Fibroblast of gingiva (primary cell): ENCODE measurements around the gene CHD5.
"Not testable (repeated sequence)": the region's sequence is repeated elsewhere in the genome, so short reads cannot be mapped to it uniquely, and the experiment has no call there.

ENCODE experiments used
- DNase-seq: peaks from one replicate; pipeline ENCODE4 v3.0.0-alpha.2; 2011; ENCODE audit warnings: low read depth

CHD5 gene

DNA sequence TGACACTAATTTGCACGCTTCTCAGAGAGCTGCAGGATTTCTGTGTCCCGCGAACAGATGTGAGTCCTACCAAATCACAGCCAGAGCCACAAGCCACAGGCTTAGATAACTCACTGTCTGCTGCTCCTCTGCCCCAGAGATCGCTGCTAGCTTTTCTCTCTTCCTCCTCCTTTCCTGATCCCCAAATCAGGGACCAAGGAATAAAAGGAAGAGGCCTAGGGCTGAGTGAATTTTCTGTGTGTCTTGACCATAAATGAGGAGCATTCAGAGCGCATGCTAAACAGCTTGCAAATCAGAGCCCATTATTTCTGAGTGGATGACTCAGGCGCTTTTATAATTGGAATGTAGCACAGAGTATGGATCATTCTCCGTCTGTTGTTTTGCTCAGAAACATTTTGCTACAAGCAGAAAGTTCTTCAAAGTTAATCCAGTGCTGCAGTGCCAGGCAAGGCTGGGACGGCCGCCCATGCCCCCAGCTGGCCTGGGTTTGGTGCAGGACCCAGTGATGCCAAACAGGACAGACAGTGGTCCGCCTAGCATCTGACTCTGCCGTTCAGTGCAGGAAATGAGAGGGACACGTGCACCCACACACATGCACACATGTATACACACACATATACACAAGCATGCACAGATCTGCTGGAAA, 96.2 kb downstream of the CHD5 start:
- peak; percentile 26 for DNase-seq

DNA sequence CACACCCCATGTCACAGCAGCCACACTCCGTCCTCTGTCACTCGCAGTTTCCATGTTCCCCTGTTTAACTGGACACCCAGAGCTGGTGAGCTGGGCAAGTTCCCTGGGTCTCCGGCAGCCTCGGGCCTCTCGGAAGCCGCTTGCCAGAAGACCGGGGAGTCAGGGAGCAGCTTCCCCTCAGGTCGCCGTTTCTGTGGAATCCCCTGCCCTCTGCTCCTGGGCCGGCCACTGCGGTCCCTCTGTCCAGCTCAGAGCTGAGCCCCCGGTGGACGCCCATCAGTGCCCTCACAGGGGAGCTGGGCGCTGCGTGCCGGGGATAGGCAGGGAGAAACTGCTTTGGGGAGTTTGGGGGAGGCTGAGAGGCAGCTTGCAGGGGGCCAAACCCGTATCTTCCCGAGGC, 96.7 kb downstream of the CHD5 start:
- DNase-seq, result no peak

DNA sequence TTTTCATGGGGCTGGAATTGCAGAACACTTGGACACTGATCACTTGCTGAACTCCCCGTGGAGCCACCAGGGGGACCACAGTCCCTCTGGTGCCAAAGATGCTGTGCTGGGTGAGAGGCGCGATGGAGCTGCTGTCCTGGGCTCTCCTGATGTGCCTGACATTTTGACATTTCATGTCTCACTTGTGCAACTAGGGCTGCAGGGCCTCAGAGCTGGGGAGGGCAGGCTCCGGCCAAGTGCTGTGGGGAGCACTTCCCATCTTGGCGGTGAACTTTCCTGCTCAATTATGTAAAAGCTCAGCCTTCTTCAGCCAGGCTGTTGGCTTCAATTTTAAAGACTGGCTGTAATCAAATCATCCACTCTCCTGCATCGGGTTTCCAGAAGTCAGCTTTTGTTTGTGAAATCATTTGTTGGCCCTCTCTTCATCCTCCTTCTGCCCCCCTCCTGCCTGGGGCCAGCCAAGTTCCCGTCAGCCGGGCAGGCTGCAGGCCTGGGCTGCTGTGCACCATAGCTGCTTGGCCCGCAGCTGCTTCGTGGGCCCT, 97.6 kb downstream of the CHD5 start:
- peak; percentile 65 for DNase-seq

DNA sequence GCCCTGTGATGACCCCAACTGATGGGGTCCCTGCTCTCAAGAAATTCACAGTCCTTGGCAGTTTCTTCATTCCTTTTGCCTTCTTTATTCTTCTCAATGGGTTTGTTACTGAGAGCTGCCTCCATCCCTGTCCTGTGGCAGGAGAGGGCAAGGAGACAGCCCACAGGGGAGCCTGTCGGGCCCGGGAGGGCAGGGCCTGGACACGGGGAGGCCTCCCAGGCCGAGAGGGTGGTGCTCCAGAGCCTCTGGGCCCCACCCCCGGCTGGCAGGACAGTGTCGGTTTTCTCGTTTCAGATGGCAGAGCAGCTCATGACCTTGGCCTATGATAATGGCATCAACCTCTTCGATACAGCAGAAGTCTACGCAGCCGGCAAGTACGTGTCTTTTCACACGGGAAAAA, 98.2 kb downstream of the CHD5 start:
- no peak for DNase-seq

DNA sequence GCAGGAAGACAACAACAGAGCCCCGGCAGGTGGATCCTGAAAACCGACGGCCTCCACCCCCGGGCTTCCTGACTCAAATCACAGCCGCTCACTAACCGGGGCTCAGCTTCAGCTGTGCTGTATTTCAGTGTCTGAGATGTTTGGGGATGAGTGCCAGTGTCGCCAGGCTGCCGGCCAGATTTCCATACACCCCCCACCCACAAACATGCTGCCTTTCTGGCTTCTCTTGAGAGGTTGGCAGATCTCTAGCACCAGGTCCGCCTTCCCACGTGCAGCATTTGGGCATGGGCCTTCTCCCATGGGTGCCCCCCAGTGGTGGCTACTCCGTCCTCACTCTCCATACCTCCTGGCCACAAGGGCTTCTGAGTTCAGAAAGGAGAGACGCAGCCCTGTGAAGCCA, 99.7 kb downstream of the CHD5 start:
- no peak for DNase-seq

DNA sequence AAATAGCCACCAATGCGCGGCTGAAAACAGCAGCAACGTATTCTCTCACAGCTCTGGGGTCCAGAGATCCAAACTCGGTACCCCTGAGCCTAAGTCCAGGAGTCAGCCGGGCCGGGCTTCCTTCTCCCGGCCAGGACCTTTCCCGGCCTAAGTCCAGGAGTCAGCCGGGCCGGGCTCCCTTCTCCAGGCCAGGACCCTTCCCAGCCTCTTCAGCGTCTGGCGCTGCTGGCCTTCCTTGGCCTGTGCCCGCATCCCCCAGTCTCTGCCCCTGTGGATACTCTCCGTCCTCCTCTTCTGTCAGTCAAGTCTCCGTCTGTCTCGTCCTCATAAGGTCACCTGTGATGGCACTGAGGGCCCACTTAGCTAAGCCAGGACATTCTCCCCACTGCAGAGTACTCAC, 102.2 kb downstream of the CHD5 start:
- DNase-seq, result no peak

DNA sequence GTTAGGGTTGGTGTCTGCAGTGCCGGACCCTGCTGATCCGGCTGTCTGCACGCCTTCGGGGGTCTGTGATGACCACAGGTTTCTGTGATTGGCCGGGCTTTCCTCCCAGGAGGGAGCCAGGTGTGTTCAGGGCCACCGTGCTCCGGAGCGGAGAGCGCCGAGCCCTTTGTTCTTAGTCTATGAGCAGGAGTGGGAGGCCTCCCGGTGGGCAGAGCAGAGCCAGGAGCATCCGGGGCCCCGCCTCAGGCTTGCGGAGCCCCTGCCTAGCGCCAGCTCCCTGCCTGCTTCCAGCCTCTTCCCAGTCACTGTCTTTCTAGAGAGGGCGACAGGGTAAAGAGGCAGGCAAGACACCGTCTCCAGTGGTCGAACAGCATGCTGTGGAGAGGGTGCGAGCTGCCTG, 102.6 kb downstream of the CHD5 start:
- DNase-seq, result no peak

DNA sequence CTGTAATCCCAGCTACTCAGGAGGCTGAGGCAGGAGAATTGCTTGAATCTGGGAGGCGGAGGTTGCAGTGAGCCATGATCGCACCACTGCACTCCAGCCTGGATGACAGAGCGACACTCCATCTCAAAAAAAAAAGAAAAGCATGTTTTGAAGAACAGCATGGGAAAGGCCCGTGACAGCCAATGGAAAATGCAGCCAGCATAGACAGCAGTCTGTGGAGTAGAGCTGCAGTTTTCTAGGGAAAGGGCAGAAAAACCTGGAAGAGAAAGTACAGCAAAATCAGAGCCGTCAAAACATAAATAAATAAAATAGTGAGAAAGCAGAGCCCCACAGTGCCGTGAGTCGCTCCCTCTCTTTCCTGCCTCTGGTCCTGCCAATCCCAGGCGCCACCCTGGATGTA, 103.1 kb downstream of the CHD5 start:
- not testable (repeated sequence) for DNase-seq

DNA sequence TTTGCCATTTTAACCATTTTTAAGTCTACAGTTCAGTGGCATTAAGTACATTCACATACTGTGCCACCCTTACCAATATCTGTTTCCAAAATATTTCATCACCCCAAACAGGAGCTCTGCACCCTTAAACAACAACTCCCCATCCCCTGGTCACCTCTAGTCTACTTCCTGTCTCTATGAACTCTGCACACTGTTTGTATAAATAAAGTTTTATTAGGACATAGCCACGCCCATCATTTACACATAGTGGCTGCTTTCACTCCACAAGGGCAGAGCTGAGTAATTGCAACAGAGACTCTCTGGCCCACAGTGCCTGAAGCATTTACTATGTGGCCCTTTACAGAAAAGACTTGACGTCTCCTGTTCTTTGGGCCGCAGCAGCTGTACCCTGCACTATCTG, 104.4 kb downstream of the CHD5 start:
- no peak for DNase-seq

DNA sequence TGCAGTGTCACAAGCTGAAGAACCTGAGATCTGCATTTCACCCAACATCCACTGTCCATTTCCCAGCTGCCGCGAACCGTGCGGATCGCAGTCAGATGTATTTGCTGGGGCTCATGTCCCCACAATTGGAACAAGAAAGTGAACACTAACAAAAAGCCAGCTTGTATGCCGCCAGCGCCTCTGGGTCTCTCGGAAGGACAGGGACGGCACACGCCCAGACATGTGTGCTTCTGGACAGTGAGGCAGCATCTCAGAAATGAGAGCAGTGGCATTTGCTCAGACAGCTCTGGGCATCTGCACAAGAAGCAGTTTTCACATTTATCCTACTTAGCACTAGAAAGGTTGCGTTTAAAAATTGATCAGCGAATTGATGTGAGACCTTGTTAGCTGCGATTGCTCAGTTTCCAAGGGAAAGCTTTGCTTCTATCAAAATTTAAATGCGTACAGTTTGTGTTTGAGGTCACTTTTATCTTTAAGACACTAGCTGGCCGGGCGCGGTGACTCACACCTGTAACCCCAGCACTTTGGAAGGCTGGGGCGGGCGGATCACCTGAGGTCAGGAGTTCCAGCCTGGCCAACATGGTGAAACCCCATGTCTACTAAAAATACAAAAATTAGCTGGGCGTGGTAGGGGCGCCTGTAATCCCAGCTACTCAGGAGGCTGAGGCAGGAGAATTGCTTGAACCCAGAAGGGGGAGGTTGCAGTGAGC, 105.8 kb downstream of the CHD5 start:
- DNase-seq, result no peak

DNA sequence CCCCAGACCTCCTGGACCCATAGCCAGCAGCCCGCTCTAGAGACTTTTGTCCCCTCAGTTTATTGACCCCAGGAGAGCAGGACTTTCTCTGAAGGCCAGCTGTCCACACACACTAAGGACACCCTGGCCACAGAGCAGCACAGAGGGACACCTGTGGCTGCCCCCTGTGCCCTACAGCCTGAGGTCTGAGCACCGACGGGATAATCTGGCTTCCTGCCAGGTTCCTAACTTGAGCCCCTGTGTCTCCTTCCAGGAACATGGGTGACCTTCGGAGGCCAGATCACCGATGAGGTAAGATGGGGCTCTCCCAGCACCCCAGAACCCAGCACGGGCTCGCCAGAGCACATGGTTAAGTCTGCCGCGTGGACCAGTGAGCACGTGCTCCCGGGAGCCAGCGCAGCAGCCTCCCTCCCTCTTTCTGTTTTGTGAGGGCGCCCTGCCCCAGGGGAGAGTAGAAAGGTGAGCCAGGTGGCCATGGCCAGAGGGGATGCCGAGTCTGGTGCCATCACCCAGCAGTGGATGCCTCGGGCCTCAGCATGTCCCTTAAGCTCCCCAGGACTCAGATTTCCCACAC, 106.6 kb downstream of the CHD5 start:
- DNase-seq, result no peak

DNA sequence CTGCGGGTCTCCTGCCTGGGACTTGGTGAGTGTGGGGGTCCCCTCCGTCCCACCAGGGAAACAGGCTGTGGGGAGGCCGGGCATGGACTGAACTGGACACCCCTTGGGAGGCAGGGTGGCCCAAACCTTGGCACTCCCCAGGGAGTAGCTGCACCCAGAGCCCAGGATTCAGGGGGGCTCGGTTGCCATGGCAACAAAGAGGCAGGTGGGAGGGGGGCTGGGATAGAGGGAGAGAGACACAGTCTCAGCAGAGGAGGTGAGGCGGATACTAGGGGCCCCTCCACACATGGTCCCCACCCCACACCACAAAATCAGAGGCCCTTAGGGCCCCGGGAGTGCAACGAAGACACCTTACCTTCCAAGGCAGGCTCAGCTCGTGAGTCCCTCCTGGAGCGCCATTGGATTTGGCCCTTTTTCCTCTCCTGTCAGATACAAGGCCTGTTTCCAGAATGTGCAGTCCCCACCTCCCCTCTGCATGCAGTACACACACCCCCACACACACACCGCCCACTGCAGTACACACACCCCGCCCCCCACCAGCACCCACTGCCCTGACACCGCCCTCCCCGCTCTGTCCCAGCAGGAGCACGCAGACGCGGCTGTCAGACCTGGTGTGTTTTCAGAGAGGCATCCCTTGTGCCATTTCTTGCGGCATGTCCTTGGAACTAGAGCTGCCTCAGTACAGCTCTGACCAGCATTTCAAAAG, 107.2 kb downstream of the CHD5 start:
- no peak for DNase-seq

DNA sequence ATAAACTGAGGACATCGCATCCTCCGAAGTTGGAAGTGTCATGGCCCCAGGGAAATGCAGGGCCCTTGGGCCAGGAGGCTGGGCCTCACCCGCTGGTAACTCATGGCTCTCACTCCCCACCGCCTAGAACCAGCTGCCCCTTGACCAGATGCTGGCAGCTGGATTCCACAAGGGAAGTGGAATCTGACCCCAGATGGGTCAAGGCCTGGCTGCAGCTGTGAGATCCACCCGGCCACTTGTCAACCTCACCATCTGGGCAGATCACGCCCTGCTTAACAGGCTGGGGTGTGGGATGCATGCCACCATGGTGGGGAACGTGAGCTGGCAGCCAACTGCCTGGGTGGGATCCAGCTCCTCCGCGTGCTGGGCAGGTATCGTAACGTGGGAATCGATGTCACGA, 108.9 kb downstream of the CHD5 start:
- no peak for DNase-seq

DNA sequence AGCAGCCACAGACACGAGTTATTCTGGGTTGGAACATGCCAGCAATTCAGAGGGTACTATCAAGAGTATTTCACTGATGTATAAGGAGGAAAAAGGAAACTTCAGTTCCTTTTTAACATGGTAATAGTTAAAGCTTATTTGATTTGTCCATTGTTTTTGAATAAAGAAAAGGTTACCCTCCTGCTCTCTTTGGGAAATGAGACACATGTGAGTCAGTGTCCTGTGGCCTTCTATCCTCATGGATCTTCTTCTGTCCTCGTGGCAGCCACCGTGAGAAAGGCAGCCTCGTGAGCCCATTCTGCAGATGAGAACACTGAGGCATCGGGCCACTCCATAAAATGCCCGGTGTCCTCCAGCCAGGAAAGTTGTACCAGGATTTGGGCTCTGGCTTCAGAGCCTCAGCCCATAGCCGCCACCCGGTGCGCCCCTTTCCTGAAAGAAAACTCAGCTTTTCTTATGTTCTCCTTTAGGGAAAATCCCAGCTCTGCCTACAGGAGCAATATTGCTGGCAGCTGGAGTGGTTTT, 109.6 kb downstream of the CHD5 start:
- no peak for DNase-seq

DNA sequence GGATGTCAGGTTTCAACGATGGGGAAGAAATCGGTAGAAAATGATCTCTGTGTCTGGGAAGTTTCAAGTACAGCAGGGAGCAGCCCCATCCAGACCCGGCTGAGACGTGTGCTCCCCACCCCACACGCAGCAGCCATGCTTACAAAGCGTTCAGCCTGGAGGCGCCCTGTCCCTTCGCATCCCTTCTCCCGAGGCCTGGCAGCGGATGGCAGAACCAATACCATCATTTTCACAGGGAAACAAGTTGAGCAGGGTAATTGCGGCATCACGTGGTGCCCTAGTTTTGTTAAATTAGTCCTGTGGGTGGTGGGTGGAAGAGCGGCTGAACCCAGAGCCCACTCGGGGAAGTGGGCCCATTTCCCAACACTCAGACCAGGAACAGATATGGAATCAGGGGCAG, 110.5 kb downstream of the CHD5 start:
- no peak for DNase-seq

DNA sequence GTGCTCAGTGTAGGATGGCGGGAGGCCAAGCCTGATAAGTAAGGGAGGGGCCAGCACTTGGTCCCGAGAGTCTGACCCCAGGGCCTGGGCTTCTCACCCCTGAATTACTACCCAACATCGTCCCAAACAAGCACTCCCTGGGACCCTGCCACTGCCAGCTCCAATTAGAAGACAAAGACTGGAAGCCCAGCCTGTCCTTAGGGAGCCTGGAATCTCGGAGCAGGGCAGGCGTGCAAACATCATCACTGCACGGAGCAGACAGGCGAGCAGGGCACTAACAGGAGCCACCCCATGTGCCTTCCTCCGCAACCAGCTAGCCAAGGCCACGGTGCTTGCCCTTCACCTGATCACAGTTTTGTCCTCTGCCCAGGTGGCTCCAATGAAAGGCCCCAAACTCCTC, 111.2 kb downstream of the CHD5 start:
- no peak for DNase-seq

DNA sequence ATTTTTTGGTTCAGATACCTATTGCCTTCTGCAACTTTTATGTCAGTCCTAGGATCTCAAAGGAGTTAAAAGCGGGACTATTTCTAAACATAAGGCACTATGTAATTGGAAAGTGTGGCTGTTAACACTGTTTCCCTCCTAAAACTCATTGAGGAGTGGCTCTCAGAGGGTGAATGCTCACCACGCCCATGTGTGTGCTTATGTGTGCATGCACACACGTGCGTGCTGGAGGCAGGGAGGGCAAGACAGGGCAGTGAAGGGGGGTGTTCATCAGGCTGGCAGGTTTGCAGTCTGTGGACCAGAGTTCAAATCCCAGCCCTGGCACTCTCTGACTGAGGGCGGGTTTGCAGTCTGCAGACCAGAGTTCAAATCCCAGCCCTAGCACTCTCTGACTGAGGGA, 112.0 kb downstream of the CHD5 start:
- DNase-seq, result no peak

DNA sequence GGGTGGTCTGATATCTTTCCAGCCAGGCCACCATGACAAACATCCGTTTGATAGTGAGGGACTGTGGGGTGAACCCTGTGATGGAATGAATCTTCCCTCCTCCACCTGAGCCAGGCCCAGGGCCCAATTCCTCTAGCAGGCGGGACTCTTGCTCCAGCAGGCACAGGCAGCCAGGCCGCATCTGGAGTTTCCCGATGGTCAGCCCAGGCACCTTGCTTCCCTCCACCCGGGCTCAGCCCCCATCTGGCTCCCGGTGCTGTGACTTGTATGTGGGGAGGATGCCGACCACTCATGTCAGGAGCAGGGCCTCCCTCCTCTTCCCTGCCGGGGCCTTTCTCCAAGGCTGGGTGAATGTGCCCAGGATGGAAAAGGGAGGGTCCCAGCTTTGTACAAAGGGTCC, 113.4 kb downstream of the CHD5 start:
- DNase-seq, result no peak

DNA sequence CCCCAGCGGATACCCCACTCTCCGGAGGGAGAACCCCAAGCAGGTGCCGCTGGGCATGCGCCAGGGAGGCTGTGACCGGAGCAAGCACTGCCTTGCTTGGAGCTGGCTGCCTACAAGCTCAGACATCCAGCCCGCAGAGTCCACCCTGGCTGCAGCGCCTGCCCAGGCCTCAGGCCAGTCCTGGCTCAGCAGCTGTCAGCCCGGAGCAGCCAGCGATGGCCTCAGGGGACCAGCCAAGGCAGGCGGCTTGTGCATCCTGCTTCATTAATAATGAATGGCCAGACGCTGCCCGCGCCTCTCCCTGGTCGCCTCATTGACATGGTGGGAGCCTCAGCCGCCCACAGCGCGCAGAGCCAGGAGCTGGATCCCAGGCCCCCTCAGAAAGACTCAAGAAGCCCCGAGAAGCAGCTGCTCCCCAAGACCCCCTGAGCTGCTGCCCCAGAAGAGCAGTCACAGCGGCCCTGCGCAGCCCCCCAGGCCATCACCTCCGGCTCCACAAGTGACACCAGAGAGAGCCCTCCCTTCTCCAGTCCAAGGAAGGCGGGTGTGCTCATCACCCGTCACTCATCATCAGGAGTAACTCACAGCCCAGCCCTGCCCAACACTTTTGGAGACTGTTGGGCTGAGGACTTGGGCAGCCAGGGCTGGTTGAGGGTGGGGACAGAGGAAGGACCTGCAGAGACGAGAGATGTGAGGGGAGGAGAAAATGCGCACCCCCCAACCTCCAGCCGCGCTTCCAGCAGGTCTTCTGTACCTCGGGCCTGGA, 114.8 kb downstream of the CHD5 start:
- no peak for DNase-seq

DNA sequence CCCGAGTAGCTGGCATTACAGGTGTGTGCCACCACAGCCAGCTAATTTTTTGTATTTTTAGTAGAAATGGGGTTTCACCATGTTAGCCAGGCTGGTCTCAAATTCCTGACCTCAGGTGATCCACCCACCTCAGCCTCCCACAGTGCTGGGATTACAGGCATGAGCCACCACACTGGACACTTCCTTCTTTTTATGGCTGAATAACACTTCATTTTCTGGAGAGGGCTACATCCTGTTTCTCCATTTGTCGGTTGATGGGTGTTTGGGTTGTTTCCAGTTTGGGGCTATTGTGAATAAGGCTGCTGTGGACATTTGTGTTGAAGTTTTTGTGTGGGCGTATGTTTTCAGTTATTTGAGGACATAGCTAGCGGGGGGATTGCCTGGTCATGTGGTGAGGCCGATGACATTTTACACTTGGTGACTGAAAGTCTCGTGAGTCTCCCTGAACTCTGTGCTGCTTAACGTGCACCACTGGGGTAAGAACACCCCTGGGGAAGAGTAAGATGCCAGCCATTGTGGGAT, 116.5 kb downstream of the CHD5 start:
- DNase-seq, result not testable (repeated sequence)

DNA sequence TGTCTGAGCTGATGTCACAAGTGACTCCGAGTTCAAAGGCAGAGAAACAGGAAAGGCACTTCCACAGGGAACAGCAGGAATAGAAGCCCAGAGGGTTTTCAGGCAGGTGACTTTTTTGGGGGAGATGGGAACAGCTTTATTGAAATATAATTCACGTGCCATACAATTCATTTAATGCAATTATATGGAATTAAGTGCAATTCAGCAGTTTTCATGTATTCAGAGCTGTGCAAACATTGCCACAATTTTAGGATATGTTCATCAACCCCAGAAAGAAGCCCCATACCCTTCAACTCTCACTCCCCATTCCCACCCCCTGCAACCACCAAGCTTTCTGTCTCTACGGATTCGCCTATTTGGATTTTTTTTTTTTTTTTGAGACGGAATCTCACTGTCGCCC, 117.5 kb downstream of the CHD5 start:
- no peak for DNase-seq

DNA sequence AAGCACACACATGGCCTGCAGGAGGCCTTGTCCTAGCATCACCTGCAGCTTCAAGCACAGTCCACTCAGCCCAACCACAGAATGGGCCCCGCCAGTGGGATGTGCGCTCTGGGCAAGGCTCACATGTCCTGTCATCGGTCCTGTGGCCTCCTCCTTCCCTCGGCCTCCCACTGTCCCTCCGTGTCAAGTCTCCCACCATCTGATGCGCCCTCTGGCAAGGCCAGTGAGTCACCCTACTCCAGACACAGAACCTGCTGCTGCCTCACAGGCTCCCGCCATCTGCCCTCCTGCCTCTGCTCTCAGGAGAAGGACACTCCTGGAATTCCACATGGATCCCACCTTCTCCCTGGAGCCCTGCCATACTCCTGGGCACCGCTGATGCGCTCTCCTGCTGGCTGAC, 120.3 kb downstream of the CHD5 start:
- DNase-seq, result no peak
